Breast epithelium (tissue), 4 donors: ENCODE data around the gene HOOK1. TPM values are rescaled to one million over a fixed set of nuclear protein-coding genes. Genes with fewer than 3 reads are reported as not detected.
"Not testable (repeated sequence)": the region's sequence is repeated elsewhere in the genome, so short reads cannot be mapped to it uniquely, and the experiment has no call there.

ENCODE experiments used
- DNase-seq, 2 donors: peaks; one replicate each; pipeline ENCODE4 v3.0.0-alpha.2; 2019; ENCODE audit warnings: low spot score in 2 of 2
- H3K27ac ChIP-seq, 2 donors: fragments of 200-600 bp; sonication (generic) in 1 of 2; one replicate each; pipeline ENCODE4 v1.5.1; 2016 to 2019; ENCODE audit warnings: mild to moderate bottlenecking in 1 of 2
- H3K27me3 ChIP-seq, 2 donors: fragments of 200-600 bp; sonication (generic) in 1 of 2; one replicate each; pipeline versions ENCODE4 v1.5.1 to v1.6.0; 2017 to 2019; ENCODE audit warnings: control low read depth in 1 of 2, mild to moderate bottlenecking in 1 of 2
- H3K36me3 ChIP-seq: fragments of 200-600 bp; one replicate; pipeline ENCODE4 v1.5.1; 2019
- H3K4me1 ChIP-seq, 2 donors: fragments of 200-600 bp; sonication (generic); one replicate each; pipeline ENCODE4 v1.5.1; 2016 to 2019; ENCODE audit warnings: control low read depth in 1 of 2
- H3K4me3 ChIP-seq, 3 donors: fragments of 200-600 bp; sonication (generic); 1 replicate in 2 of 3; 2 replicates in 1 of 3; pipeline ENCODE4 v1.5.1; 2016 to 2019; ENCODE audit warnings: mild to moderate bottlenecking in 3 of 3, moderate library complexity in 2 of 3
- H3K9me3 ChIP-seq, 2 donors: fragments of 200-600 bp; sonication (generic) in 1 of 2; one replicate each; pipeline ENCODE4 v1.5.1; 2016 to 2019; ENCODE audit warnings: control low read depth in 1 of 2
- CTCF ChIP-seq, 3 donors: fragments of 450-650 bp; IDR thresholded peaks; one replicate each; pipeline ENCODE4 v1.5.1; 2016 to 2017; ENCODE audit warnings: antibody characterized with exemption in 3 of 3, mild to moderate bottlenecking in 3 of 3, moderate library complexity in 3 of 3
- POLR2A ChIP-seq: fragments of 450-650 bp; IDR thresholded peaks from one replicate; pipeline ENCODE4 v1.6.1; 2016; ENCODE audit warnings: antibody characterized with exemption, mild to moderate bottlenecking, moderate library complexity
- POLR2AphosphoS5 ChIP-seq, 3 donors: sonication (generic); formaldehyde crosslinking; IDR thresholded peaks; one replicate each; pipeline ENCODE4 v1.6.1; 2017; ENCODE audit warnings: antibody characterized with exemption in 3 of 3
- intact Hi-C: fragments of 100-400 bp; cut with DNase I; formaldehyde crosslinking; loops from one replicate; pipeline ENCODE4 v1.15.1; 2023; ENCODE audit warnings: low total_unique reads
- total RNA-seq, 3 donors: library from RNA; depleted of rRNA; stranded (reverse); fragments of >200 nt; gene quantifications; one replicate each; pipeline ENCODE4 v1.1.0, GENCODE V29; 2016

The HOOK1 gene
- total RNA-seq, 3 donors from 2014 or later = 0.16 to 33.7 (median 12.5) TPM

- TF ChIP-seq POLR2A (no peak), CTCF (IDR thresholded peaks at IDR 0.05) (peak in 2 of 3 donors; percentile 17 to 43)
- intact Hi-C loops = no loop called here
- H3K4me1 ChIP-seq = no peaks in the 10 kb centered on the region
- H3K27me3 ChIP-seq = no peaks in the 10 kb centered on the region
- no peaks in the 10 kb centered on the region for H3K36me3 ChIP-seq
- no peak for DNase-seq
- no peaks in the 10 kb centered on the region for H3K9me3 ChIP-seq
- no peak overlapping the region for H3K4me3 ChIP-seq
- H3K27ac ChIP-seq = no peak overlapping the region
These were observed 88.5 kb downstream of the HOOK1 start for GRCh38 chr1:59903141-59903754.

GRCh38 chr1:59906931-59907330, 92.2 kb downstream of the HOOK1 start:
- Histone ChIP-seq H3K36me3 (no peaks in the 10 kb centered on the region), H3K27me3 (no peaks in the 10 kb centered on the region), H3K27ac (no peak overlapping the region), H3K9me3 (no peaks in the 10 kb centered on the region), H3K4me3 (no peak overlapping the region), H3K4me1 (no peaks in the 10 kb centered on the region)
- intact Hi-C loops = no loop called here
- no peak for DNase-seq
- no peak for TF ChIP-seq POLR2A
- TF ChIP-seq POLR2AphosphoS5 (IDR thresholded peaks at IDR 0.05) = no peak
- no peak for TF ChIP-seq CTCF (IDR thresholded peaks at IDR 0.05)

- intact Hi-C loops = no loop called here
- TF ChIP-seq CTCF (IDR thresholded peaks at IDR 0.05) (no peak), POLR2AphosphoS5 (IDR thresholded peaks at IDR 0.05) (no peak), POLR2A (no peak)
These were observed 93.3 kb downstream of the HOOK1 start for GRCh38 chr1:59908084-59908483.

GRCh38 chr1:59908682-59909081, 93.9 kb downstream of the HOOK1 start:
- TF ChIP-seq POLR2A (no peak), POLR2AphosphoS5 (IDR thresholded peaks at IDR 0.05) (no peak), CTCF (IDR thresholded peaks at IDR 0.05) (no peak)
- Histone ChIP-seq H3K4me1 (no peaks in the 10 kb centered on the region), H3K36me3 (no peaks in the 10 kb centered on the region), H3K27ac (no peak overlapping the region), H3K27me3 (no peaks in the 10 kb centered on the region), H3K4me3 (no peak overlapping the region), H3K9me3 (no peaks in the 10 kb centered on the region)
- intact Hi-C loops = no loop called here
- DNase-seq = no peak

More at GRCh38 chr1:59908084-59908483, 93.3 kb downstream of the HOOK1 start:
- H3K27ac ChIP-seq = no peak overlapping the region
- no peak overlapping the region for H3K4me3 ChIP-seq
- no peaks in the 10 kb centered on the region for H3K36me3 ChIP-seq
- no peaks in the 10 kb centered on the region for H3K4me1 ChIP-seq
- DNase-seq = no peak
- no peaks in the 10 kb centered on the region for H3K27me3 ChIP-seq
- no peaks in the 10 kb centered on the region for H3K9me3 ChIP-seq

- not testable (repeated sequence) for H3K36me3 ChIP-seq, DNase-seq, H3K4me1 ChIP-seq, H3K27ac ChIP-seq, H3K4me3 ChIP-seq, H3K27me3 ChIP-seq, H3K9me3 ChIP-seq
- intact Hi-C loops = loop anchor here (10.0 kb wide), 1 partner anchor 1850 kb away; no protein-coding TSS in a partner anchor
These were observed 100.1 kb downstream of the HOOK1 start for GRCh38 chr1:59914791-59915286.
